PFSK-1 (cell line): Measurements from ENCODE around the gene HHIPL1.

Experiments used
- FOXP2 ChIP-seq: optimal IDR thresholded peaks from 2 replicates; pipeline ENCODE3; 2011; ENCODE audit warnings: borderline replicate concordance, control low read depth, inconsistent platforms; ENCODE audit not compliant: insufficient read depth; ENCODE audit errors: extremely low read length, extremely low read depth
- POLR2AphosphoS5 ChIP-seq: IDR thresholded peaks from 2 replicates; pipeline ENCODE4 v1.6.1; 2012; ENCODE audit warnings: low read depth, mild to moderate bottlenecking, control low read depth, low read length, moderate library complexity
- SIN3A ChIP-seq: IDR thresholded peaks from 2 replicates; pipeline ENCODE4 v1.6.1; 2012; ENCODE audit warnings: mild to moderate bottlenecking, low read length, moderate library complexity, borderline replicate concordance; ENCODE audit not compliant: insufficient read depth

GRCh38 chr14:99685596-99685995 lies 40.7 kb downstream of the HHIPL1 start:
- TF ChIP-seq POLR2AphosphoS5 (no peak), SIN3A (no peak), FOXP2 (no peak)
